Neutrophil (primary cell): Measurements from ENCODE around the gene SIT1.

Source experiments
- H3K27ac ChIP-seq: fragments of 200-600 bp; sonication (generic); 2 replicates; pipeline ENCODE4 v1.5.1; 2016; ENCODE audit warnings: mild to moderate bottlenecking, moderate library complexity
- H3K27me3 ChIP-seq: fragments of 200-600 bp; sonication (generic); 2 replicates; pipeline ENCODE4 v1.6.0; 2016; ENCODE audit warnings: mild to moderate bottlenecking
- H3K36me3 ChIP-seq: fragments of 200-600 bp; sonication (generic); 2 replicates; pipeline ENCODE4 v1.5.1; 2017
- H3K4me1 ChIP-seq, 2 experiments: fragments of 200-600 bp in 1 of 2; sonication (generic) in 1 of 2; 1 replicate in 1 of 2; 2 replicates in 1 of 2; pipeline versions ENCODE4 v1.5.1 to v1.6.1; 2013 to 2016; ENCODE audit warnings: low read depth in 1 of 2, low read length in 1 of 2, mild to moderate bottlenecking in 1 of 2, moderate library complexity in 1 of 2; ENCODE audit not compliant: control insufficient read depth in 1 of 2, insufficient read depth in 1 of 2
- H3K4me3 ChIP-seq, 2 experiments: fragments of 200-600 bp in 1 of 2; sonication (generic) in 1 of 2; 1 replicate in 1 of 2; 2 replicates in 1 of 2; pipeline ENCODE4 v1.5.1; 2013 to 2016; ENCODE audit warnings: low read depth in 1 of 2, low read length in 1 of 2, mild to moderate bottlenecking in 1 of 2, moderate library complexity in 1 of 2
- H3K9me3 ChIP-seq: fragments of 200-600 bp; sonication (generic); 2 replicates; pipeline ENCODE4 v1.5.1; 2016
- CTCF ChIP-seq: fragments of 200-600 bp; sonication (generic); IDR thresholded peaks from 2 replicates; pipeline ENCODE4 v1.5.1; 2016; ENCODE audit warnings: antibody characterized with exemption

The SIT1 gene

GRCh38 chr9:35650341-35651158, at the start of gene SIT1:
SIT1 (minus strand) TSS chr9:35650931; CDS start chr9:35650853, 78 bp downstream.
- Histone ChIP-seq H3K4me1 (peaks cover 16 to 18% of the 10 kb centered on the region in 2 experiments), H3K9me3 (no peaks in the 10 kb centered on the region), H3K27ac (no peak within 1 kb of the TSS), H3K36me3 (no peaks in the 10 kb centered on the region), H3K4me3 (no peak within 1 kb of the TSS), H3K27me3 (no peaks in the 10 kb centered on the region)
- TF ChIP-seq CTCF, result no peak

GRCh38 chr9:35700031-35700430, 49.3 kb upstream of the SIT1 start:
- H3K27ac ChIP-seq, result no peak overlapping the region
- H3K27me3 ChIP-seq, result no peaks in the 10 kb centered on the region
- H3K36me3 ChIP-seq, result peaks cover 99% of the 10 kb centered on the region
- no peaks in the 10 kb centered on the region for H3K9me3 ChIP-seq
- TF ChIP-seq CTCF, result no peak
- no peaks in the 10 kb centered on the region for H3K4me1 ChIP-seq
- H3K4me3 ChIP-seq, result no peak overlapping the region

GRCh38 chr9:35698231-35698630, 47.5 kb upstream of the SIT1 start:
- Histone ChIP-seq H3K9me3 (no peaks in the 10 kb centered on the region), H3K36me3 (peaks cover 83% of the 10 kb centered on the region), H3K27ac (peak overlapping the region; percentile 63), H3K4me3 (no peak overlapping the region), H3K27me3 (no peaks in the 10 kb centered on the region), H3K4me1 (no peaks in the 10 kb centered on the region)
- no peak for TF ChIP-seq CTCF

- no peak for TF ChIP-seq CTCF
- H3K9me3 ChIP-seq, result no peaks in the 10 kb centered on the region
- peaks cover 75% of the 10 kb centered on the region for H3K36me3 ChIP-seq
- H3K27ac ChIP-seq, result peak overlapping the region; percentile 63
- H3K27me3 ChIP-seq, result no peaks in the 10 kb centered on the region
- no peak overlapping the region for H3K4me3 ChIP-seq
- H3K4me1 ChIP-seq, result no peaks in the 10 kb centered on the region
These were observed 46.8 kb upstream of the SIT1 start for GRCh38 chr9:35697486-35697885.

- H3K27me3 ChIP-seq, result no peaks in the 10 kb centered on the region
- H3K4me1 ChIP-seq, result no peaks in the 10 kb centered on the region
- H3K27ac ChIP-seq, result peak overlapping the region; percentile 63
- TF ChIP-seq CTCF, result peak; percentile 85
- H3K4me3 ChIP-seq, result no peak overlapping the region
- H3K36me3 ChIP-seq, result peaks cover 67% of the 10 kb centered on the region
- no peaks in the 10 kb centered on the region for H3K9me3 ChIP-seq
These were observed 45.9 kb upstream of the SIT1 start for GRCh38 chr9:35696520-35697215.
